Fibroblast of peridontal ligament (primary cell): ENCODE measurements around the gene NSUN5.
"Not testable (repeated sequence)": the region's sequence is repeated elsewhere in the genome, so short reads cannot be mapped to it uniquely, and the experiment has no call there.

Experiments used
- DNase-seq: peaks from one replicate; pipeline ENCODE4 v3.0.0-alpha.2; 2010; ENCODE audit errors: extremely low read depth

NSUN5 gene

GRCh38 chr7:73308665-73309214, at the start of gene NSUN5:
NSUN5 (minus strand) TSS chr7:73308826; CDS start chr7:73308790, 36 bp downstream.
- peak; percentile 53 for DNase-seq

- no peak for DNase-seq
These were observed 47.5 kb upstream of the NSUN5 start for GRCh38 chr7:73356159-73356558.

DNA sequence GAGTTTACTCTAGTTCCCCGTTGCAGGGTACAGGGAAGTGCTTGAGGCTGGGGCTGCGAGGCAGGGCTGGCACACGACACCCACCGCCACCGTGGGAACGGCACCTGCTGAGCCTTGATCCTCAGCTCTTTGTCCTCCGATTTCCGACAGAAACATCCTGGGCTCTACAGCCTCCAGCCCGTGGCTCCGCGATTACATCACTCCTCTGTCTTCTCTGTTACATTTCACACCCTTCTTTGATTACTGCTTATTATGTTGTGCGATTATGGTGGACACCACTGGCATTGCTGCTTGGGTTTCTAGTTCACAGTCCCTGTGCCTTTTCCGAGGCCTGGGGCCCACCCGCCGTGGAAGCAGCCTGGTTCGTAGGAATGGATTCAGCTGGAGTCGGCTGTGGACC, 46.2 kb upstream of the NSUN5 start:
- no peak for DNase-seq

- no peak for DNase-seq
These were observed 45.6 kb upstream of the NSUN5 start for GRCh38 chr7:73354196-73354595.

- no peak for DNase-seq
These were observed 44.6 kb upstream of the NSUN5 start for GRCh38 chr7:73353243-73353642.

GRCh38 chr7:73352784-73353183, 44.2 kb upstream of the NSUN5 start:
- DNase-seq = no peak

- DNase-seq = no peak
These were observed 43.0 kb upstream of the NSUN5 start for GRCh38 chr7:73351447-73352167.

- DNase-seq = no peak
These were observed 41.9 kb upstream of the NSUN5 start for GRCh38 chr7:73350306-73351068.

DNA sequence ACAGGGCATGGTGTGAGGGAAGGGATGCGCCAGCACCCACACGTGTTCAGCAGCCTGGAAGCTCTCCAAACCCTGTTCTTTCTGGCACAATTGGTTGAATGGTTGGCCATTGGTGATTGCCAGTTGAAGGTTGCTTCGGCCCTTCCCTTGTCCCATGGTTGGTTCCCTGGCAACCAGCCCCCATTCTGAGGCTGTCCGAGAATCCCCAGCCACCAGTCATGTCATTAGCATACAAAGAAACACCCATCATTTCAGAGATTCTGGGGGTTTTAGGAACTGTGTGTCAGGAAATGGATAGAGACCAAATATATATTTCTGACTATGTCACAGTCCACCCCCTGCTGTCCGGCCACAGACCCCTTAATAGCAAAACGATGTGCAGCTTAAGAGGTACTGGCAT, 41.1 kb upstream of the NSUN5 start:
- DNase-seq = no peak

DNA sequence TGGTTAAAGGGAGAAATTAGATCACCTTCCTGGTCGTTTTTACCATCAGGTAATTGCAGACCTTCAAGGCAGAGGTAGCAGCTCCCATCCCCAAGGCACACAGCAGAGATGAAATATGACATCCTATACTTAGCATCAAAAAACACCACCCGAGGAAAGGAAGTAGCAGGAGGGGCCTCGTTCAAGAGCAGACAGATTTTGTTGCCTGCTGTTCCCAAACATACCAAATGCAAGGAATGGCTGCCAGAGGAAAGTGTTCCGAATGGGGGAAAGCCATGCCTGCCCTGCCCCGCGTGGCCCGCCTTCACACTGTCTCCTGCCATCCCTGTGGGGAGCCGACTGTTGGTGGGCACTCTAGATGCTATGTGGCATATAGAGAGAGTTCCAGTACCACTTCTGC, 37.3 kb upstream of the NSUN5 start:
- no peak for DNase-seq

DNA sequence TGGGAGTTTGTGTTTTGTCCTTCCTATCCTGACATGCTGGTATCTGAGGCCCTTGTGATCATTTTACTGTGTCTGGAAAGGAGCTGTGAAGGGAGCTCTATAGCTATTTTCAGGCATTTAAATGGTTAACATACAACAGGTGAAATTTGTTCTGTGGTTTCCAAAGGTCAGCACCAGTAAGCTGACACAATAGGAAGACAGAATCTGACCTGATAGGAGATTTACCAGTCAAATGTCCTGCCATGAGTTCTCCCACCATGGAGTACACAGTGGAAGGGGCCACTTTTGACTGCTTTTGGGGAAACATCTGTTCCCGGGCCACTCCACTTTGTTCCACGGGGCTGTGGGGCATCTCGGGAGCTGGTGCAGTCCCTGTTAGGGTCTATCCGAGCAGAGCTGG, 36.9 kb upstream of the NSUN5 start:
- no peak for DNase-seq

DNA sequence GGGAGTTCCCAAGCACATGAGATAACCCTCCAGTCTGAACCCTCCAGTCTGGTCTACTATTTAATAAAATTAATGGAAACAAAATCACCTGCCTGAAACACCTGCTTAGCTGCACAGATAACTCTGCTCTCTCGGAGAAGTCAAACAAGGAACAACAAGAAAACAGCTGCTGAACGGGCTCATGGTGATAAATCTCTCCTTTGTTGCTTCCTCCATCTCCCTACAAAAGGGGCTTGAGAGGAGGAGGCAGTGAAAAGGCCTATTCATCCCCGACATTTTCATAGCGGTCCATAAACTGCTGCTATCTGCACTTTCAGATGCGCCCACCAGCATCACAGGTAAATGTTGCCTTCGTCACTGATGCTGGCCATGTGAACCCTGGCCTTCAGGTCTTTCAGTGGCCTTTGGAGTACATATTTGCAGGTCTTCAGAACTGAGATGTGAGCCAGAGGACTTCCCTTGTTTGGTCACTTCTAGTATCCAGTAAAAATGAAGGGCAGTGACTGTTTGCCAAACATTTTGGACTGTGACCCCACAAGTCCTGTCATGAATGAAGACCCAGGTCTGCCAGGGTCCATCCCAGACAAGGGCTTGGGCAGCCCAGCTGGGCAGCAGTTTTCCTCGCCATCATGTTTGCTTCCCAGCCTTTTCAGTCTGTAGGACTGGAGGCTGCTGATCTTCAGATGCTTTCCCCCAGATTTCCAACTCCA, 35.2 kb upstream of the NSUN5 start:
- no peak for DNase-seq

DNA sequence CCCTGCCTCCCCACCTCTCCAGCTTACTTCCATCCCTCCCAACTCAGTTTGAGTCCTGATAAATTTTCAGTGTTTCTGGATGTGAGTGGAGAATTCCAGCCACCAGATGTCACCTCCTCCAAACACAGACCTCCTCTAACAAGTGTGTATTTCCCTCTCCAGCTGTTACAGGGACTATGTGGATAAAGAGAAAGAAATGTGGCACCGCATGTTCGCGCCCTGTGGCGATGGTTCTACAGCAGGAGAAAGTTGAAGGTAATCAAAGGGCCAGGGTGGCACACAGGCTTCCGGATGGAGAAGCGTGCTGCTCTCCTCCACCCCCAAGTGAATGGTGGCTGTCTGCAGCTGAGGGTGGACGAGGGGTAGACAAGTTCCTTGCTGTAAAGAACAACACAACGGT, 34.0 kb upstream of the NSUN5 start:
- peak; percentile 73 for DNase-seq

DNA sequence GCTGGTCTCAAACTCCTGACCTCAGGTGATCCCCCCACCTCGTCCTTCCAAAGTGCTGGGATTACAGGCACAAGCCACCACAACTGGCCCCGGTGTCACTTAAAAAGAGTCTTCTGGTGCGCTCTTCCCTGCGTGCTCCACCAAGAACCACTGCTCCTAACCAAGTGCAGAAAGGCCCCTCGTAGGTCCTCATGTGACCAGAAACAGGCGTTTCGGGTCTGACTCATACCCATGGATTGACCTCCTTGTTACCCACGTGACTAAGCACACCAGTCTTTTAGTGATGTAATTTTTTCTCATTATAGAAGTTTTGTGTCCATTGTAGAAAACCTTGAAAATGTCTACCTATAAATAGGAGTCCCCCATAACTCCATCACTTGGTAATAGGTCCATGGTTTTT, 33.3 kb upstream of the NSUN5 start:
- peak; percentile 75 for DNase-seq

- no peak for DNase-seq
These were observed 31.9 kb upstream of the NSUN5 start for GRCh38 chr7:73340514-73340913.

GRCh38 chr7:73338321-73338720, 29.7 kb upstream of the NSUN5 start:
- peak; percentile 23 for DNase-seq

DNA sequence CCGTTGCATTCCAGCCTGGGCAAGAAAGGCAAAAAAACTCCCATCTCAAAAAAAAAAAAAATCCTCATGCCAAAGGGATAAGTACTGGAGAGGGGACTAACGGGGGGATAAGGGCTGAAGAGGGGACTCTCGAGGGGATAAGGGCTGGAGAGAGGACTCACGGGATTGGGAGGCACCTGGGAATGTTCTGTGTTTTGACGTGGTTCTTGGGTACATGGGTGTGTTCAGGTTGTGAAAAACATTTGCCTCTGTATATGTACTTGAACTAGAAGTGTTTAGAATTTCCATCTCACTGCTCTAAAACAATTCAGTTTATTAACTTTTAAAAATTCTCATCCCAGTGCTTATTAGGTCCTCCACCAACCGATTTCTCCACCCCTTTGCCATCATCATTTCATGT, 23.8 kb upstream of the NSUN5 start:
- DNase-seq = no peak

DNA sequence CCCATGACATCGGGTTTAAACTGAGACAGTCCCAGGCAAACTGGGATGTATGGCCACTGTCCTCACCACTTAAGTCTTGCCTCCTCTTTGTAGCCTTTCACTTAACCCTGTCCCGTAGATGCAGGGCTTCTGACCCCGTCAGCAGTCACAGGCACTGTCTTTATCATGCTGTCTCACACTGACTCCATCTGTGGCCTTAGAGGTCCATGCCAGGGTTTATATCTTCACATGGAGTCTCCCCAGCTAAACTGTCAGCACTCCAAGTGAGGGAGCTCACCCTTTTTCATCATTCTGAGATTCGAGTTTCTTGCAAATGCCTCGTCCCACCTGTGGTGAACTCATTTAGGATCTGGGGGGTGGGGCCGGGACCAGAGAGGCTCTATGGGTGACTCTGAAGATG, 22.1 kb upstream of the NSUN5 start:
- no peak for DNase-seq

- peak; percentile 45 for DNase-seq
These were observed 21.4 kb upstream of the NSUN5 start for GRCh38 chr7:73329861-73330581.

DNA sequence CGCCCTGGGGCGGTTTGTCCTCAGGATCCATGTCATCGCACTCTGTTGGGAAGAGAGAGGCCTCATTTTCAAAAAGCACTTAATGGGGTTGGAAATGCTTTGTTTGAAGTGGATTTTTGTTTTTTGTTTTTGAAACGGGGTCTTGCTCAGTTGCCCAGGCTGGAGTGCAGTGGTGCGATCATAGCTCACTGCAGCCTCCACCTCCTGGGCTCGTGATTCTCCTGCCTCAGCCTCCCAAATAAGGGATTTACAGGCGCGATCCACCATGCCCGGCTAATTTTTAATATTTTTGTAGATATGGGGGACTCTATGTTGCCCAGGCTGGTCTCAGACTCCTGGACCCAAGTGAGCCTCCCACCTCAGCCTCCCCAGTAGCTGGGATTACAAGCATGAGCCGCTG, 20.1 kb upstream of the NSUN5 start:
- no peak for DNase-seq

- DNase-seq = not testable (repeated sequence)
These were observed 19.3 kb upstream of the NSUN5 start, which contains the start of the genes FKBP6 and TRIM50 for GRCh38 chr7:73327922-73328321. FKBP6 (plus strand) TSS chr7:73328161; CDS start chr7:73328429, 268 bp downstream. TRIM50 (minus strand) TSS chr7:73328082; CDS start chr7:73324787, 3,295 bp downstream.
